ENCODE results near the gene PPIAL4G.
"Not testable (repeated sequence)": the region's sequence is repeated elsewhere in the genome, so short reads cannot be mapped to it uniquely, and the experiment has no call there.

PPIAL4G gene

GRCh38 chr1:148435406-148435805, 47.7 kb downstream of the PPIAL4G start:
- in situ Hi-C loops (cut with MboI; ENCODE audit: low sequenced_read_pairs, unreplicated experiment), result no loop called here
- TF ChIP-seq CTCF (IDR thresholded peaks at IDR 0.05; ENCODE audit: borderline replicate concordance, control extremely low read depth, extremely low read depth, insufficient read depth, missing control alignments), result no peak
- no peak for DNase-seq (ENCODE audit: low spot score)

GRCh38 chr1:148434832-148435231, 48.3 kb downstream of the PPIAL4G start:
- in situ Hi-C loops (cut with MboI; ENCODE audit: low sequenced_read_pairs, unreplicated experiment), result no loop called here
- DNase-seq (ENCODE audit: low spot score), result no peak
- no peak for TF ChIP-seq CTCF (IDR thresholded peaks at IDR 0.05; ENCODE audit: borderline replicate concordance, control extremely low read depth, extremely low read depth, insufficient read depth, missing control alignments)

- DNase-seq (ENCODE audit: low spot score); in situ Hi-C loops (cut with MboI; ENCODE audit: low sequenced_read_pairs, unreplicated experiment): not testable (repeated sequence)
Observed at GRCh38 chr1:148432916-148433317, 50.2 kb downstream of the PPIAL4G start.
